GM19193 (cell line): ENCODE measurements around the gene CTR9.

Source experiments
- POLR2A ChIP-seq: IDR thresholded peaks from 4 replicates; pipeline ENCODE4 v1.6.1; 2011; ENCODE audit not compliant: insufficient read depth, insufficient read length; ENCODE audit errors: extremely low read depth

Gene CTR9

GRCh38 chr11:10818594-10818993 is 67.5 kb downstream of the CTR9 start:
- no peak for TF ChIP-seq POLR2A

GRCh38 chr11:10823152-10823579 is 72.1 kb downstream of the CTR9 start:
- no peak for TF ChIP-seq POLR2A

GRCh38 chr11:10824888-10825287 is 73.8 kb downstream of the CTR9 start:
- no peak for TF ChIP-seq POLR2A

GRCh38 chr11:10828402-10828801 is 77.4 kb downstream of the CTR9 start:
- no peak for TF ChIP-seq POLR2A

GRCh38 chr11:10829139-10829538 is 78.1 kb downstream of the CTR9 start:
- TF ChIP-seq POLR2A = no peak
